IMR-90 (cell line): Measurements from ENCODE around the gene GATA6. TPM values are rescaled to one million over a fixed set of nuclear protein-coding genes. Genes with fewer than 3 reads are reported as not detected.
A peak's percentile ranks its signal among the peaks of the same experiment; 100 is the strongest.

Source experiments
- ATAC-seq: fragments of 200-7000 bp; cut with Tn5 transposase; 2 replicates; pipeline ENCODE4 v1.9.1; 2020; ENCODE audit warnings: low read depth, mild to moderate bottlenecking, moderate library complexity
- BruUV-seq: library from RNA; stranded (reverse); fragments of 400-500 nt; replicated peaks from 2 replicates; lab custom pipeline; 2021; lab: Mats Ljungman, UMichigan
- CTCF ChIA-PET: fragments of 300-600 bp; formaldehyde crosslinking; extraction: SDS; loops from one replicate; lab custom pipeline; 2021; ENCODE audit warnings: antibody characterized with exemption; lab: Yijun Ruan, JAX
- POLR2A ChIA-PET: fragments of 300-600 bp; sonication (Branson Sonifier 250); formaldehyde crosslinking; loops from one replicate; lab custom pipeline; 2022; ENCODE audit warnings: antibody characterized with exemption; ENCODE audit not compliant: unreplicated experiment; lab: Charles Lee
- DNase-seq: peaks from one replicate; pipeline ENCODE4 v3.0.0; 2013
- H2AFZ ChIP-seq: replicated peaks from 2 replicates; pipeline ENCODE3; 2013; ENCODE audit warnings: low read length, mild to moderate bottlenecking; ENCODE audit not compliant: poor library complexity
- H2AK5ac ChIP-seq: 2 replicates; pipeline ENCODE4 v1.6.1; 2013; ENCODE audit warnings: low read depth, low read length, inconsistent platforms
- H2AK9ac ChIP-seq: replicated peaks from 2 replicates; pipeline ENCODE3; 2013; ENCODE audit warnings: mild to moderate bottlenecking, low read depth, low read length, moderate library complexity; ENCODE audit not compliant: poor library complexity
- H2BK120ac ChIP-seq: 2 replicates; pipeline ENCODE4 v1.6.1; 2013; ENCODE audit warnings: low read depth, low read length, inconsistent platforms
- H2BK15ac ChIP-seq: 3 replicates; pipeline ENCODE4 v1.6.1; 2013; ENCODE audit warnings: low read depth, low read length, inconsistent platforms
- H2BK20ac ChIP-seq: 2 replicates; pipeline ENCODE4 v1.6.1; 2013; ENCODE audit warnings: low read depth, mild to moderate bottlenecking, inconsistent platforms, low read length, moderate library complexity
- H2BK5ac ChIP-seq: 2 replicates; pipeline ENCODE4 v1.6.1; 2013; ENCODE audit warnings: mild to moderate bottlenecking, low read depth, low read length, inconsistent platforms; ENCODE audit not compliant: poor library complexity, severe bottlenecking
- H3K14ac ChIP-seq: replicated peaks from 2 replicates; pipeline ENCODE4 v1.6.1; 2013; ENCODE audit warnings: low read depth, low read length, inconsistent platforms
- H3K18ac ChIP-seq: 2 replicates; pipeline ENCODE4 v1.6.1; 2013; ENCODE audit warnings: low read depth, low read length, control low read depth
- H3K23ac ChIP-seq: 2 replicates; pipeline ENCODE4 v1.6.1; 2013; ENCODE audit warnings: low read depth, low read length, inconsistent platforms
- H3K27ac ChIP-seq: 2 replicates; pipeline ENCODE4 v1.5.1; 2013; ENCODE audit warnings: mild to moderate bottlenecking, control low read depth, low read length; ENCODE audit not compliant: insufficient read depth
- H3K27me3 ChIP-seq: 2 replicates; pipeline ENCODE4 v1.6.1; 2013; ENCODE audit warnings: low read length; ENCODE audit not compliant: control insufficient read depth, insufficient read depth
- H3K36me3 ChIP-seq: 2 replicates; pipeline ENCODE4 v1.6.1; 2013; ENCODE audit warnings: low read length, mixed read lengths; ENCODE audit not compliant: control insufficient read depth, insufficient read depth
- H3K4ac ChIP-seq: 2 replicates; pipeline ENCODE4 v1.6.1; 2013; ENCODE audit warnings: low read depth, low read length, inconsistent platforms
- H3K4me1 ChIP-seq: 2 replicates; pipeline ENCODE4 v1.6.1; 2013; ENCODE audit warnings: low read length, mixed read lengths; ENCODE audit not compliant: control insufficient read depth, insufficient read depth
- H3K4me2 ChIP-seq: 2 replicates; pipeline ENCODE4 v1.6.1; 2013; ENCODE audit warnings: low read depth, mild to moderate bottlenecking, control low read depth, low read length, moderate library complexity
- H3K4me3 ChIP-seq: 2 replicates; pipeline ENCODE4 v1.5.1; 2013; ENCODE audit warnings: low read depth, mild to moderate bottlenecking, control low read depth, low read length, moderate library complexity; ENCODE audit not compliant: insufficient read depth
- H3K56ac ChIP-seq: 2 replicates; pipeline ENCODE4 v1.6.1; 2013; ENCODE audit warnings: low read length, inconsistent platforms; ENCODE audit not compliant: insufficient read depth; ENCODE audit errors: extremely low read depth
- H3K79me1 ChIP-seq, 2 experiments: 2 replicates each; pipeline ENCODE4 v1.6.1; 2013; ENCODE audit warnings: low read length in 2 of 2, inconsistent platforms in 1 of 2, low read depth in 1 of 2
- H3K9ac ChIP-seq: 2 replicates; pipeline ENCODE4 v1.6.1; 2013; ENCODE audit warnings: low read depth, low read length, control low read depth
- H3K9me1 ChIP-seq: 2 replicates; pipeline ENCODE4 v1.6.1; 2013; ENCODE audit warnings: low read length, inconsistent platforms; ENCODE audit not compliant: insufficient read depth
- H3K9me3 ChIP-seq: 2 replicates; pipeline ENCODE4 v1.6.1; 2013; ENCODE audit warnings: low read length; ENCODE audit not compliant: control insufficient read depth, insufficient read depth
- H4K20me1 ChIP-seq: 2 replicates; pipeline ENCODE4 v1.6.1; 2013; ENCODE audit warnings: low read length, inconsistent platforms; ENCODE audit not compliant: insufficient read depth
- H4K5ac ChIP-seq: 2 replicates; pipeline ENCODE4 v1.6.1; 2013; ENCODE audit warnings: mild to moderate bottlenecking, low read depth, low read length, control low read depth
- H4K8ac ChIP-seq, 2 experiments: 2 replicates each; pipeline ENCODE4 v1.6.1; 2013; ENCODE audit warnings: low read depth in 2 of 2, low read length in 2 of 2, control low read depth in 1 of 2, inconsistent platforms in 1 of 2
- H4K91ac ChIP-seq: 2 replicates; pipeline ENCODE4 v1.6.1; 2013; ENCODE audit warnings: low read depth, low read length, inconsistent platforms; ENCODE audit not compliant: insufficient read depth
- BHLHE40 ChIP-seq: fragments of 150-350 bp; IDR thresholded peaks from 2 replicates; pipeline ENCODE4 v1.6.1; 2016; ENCODE audit warnings: mild to moderate bottlenecking, low read depth, low read length
- CEBPB ChIP-seq: IDR thresholded peaks from 2 replicates; pipeline ENCODE4 v1.6.1; 2012; ENCODE audit warnings: low read depth, low read length, improper control_type of control experiment
- CHD1 ChIP-seq: IDR thresholded peaks from 2 replicates; pipeline ENCODE4 v1.6.1; 2012; ENCODE audit warnings: low read depth, low read length, improper control_type of control experiment
- FOS ChIP-seq: fragments of 150-350 bp; IDR thresholded peaks from 2 replicates; pipeline ENCODE4 v1.6.1; 2016; ENCODE audit warnings: low read depth, low read length
- MAFK ChIP-seq: IDR thresholded peaks from 2 replicates; pipeline ENCODE4 v1.6.1; 2012; ENCODE audit warnings: low read depth, low read length, improper control_type of control experiment
- MAZ ChIP-seq: IDR thresholded peaks from 2 replicates; pipeline ENCODE4 v1.6.1; 2012; ENCODE audit warnings: low read depth, mild to moderate bottlenecking, low read length, improper control_type of control experiment, moderate library complexity, borderline replicate concordance
- MXI1 ChIP-seq: IDR thresholded peaks from 2 replicates; pipeline ENCODE4 v1.6.1; 2012; ENCODE audit warnings: low read depth, mild to moderate bottlenecking, low read length, moderate library complexity, borderline replicate concordance
- NFE2L2 ChIP-seq: fragments of 150-350 bp; IDR thresholded peaks from 2 replicates; pipeline ENCODE4 v1.6.1; 2016; ENCODE audit warnings: low read depth, mild to moderate bottlenecking, low read length
- POLR2A ChIP-seq: IDR thresholded peaks from 2 replicates; pipeline ENCODE4 v1.6.1; 2012; ENCODE audit warnings: mild to moderate bottlenecking, low read depth, low read length
- RAD21 ChIP-seq: IDR thresholded peaks from 2 replicates; pipeline ENCODE4 v1.6.1; 2012; ENCODE audit warnings: low read length, improper control_type of control experiment
- RCOR1 ChIP-seq: IDR thresholded peaks from 2 replicates; pipeline ENCODE4 v1.6.1; 2012; ENCODE audit warnings: mild to moderate bottlenecking, low read length, improper control_type of control experiment; ENCODE audit not compliant: insufficient replicate concordance
- RFX5 ChIP-seq: IDR thresholded peaks from 2 replicates; pipeline ENCODE4 v1.8.0; 2012; ENCODE audit warnings: low read depth, mild to moderate bottlenecking, low read length, moderate library complexity
- SMC3 ChIP-seq: fragments of 150-350 bp; IDR thresholded peaks from 2 replicates; pipeline ENCODE4 v1.6.1; 2016; ENCODE audit warnings: low read depth, mild to moderate bottlenecking, antibody characterized with exemption, low read length, moderate library complexity
- WGBS, 2 experiments: methylation state at CpG; one replicate each; pipeline versions ENCODE4 v1.1.5 to v1.1.7; 2013; ENCODE audit warnings: missing lambda C conversion rate in 2 of 2; ENCODE audit not compliant: insufficient read length in 1 of 2; ENCODE audit errors: extremely low coverage in 2 of 2; 5-methylcytosine and 5-hydroxymethylcytosine counted together
- dilution Hi-C: fragments of 300-500 bp; cut with HindIII; formaldehyde crosslinking; loops from one replicate; pipeline ENCODE4 v1.14.3; 2018; ENCODE audit warnings: low sequenced_read_pairs; ENCODE audit not compliant: unreplicated experiment
- in situ Hi-C: fragments of 300-500 bp; cut with MboI; formaldehyde crosslinking; loops from 3 replicates; pipeline ENCODE4 v1.14.3; 2019; ENCODE audit warnings: low sequenced_read_pairs, inconsistent platforms, mixed read lengths
- intact Hi-C: fragments of 100-400 bp; cut with micrococcal nuclease; formaldehyde crosslinking; loops from 2 replicates; pipeline ENCODE4 v1.10.0; 2022
- polyA plus RNA-seq, 3 experiments: library from polyadenylated mRNA; depleted of rRNA; stranded (reverse); fragments of >200 nt; gene quantifications; 2 replicates each; pipeline ENCODE4 v1.2.3, GENCODE V29; 2012; ENCODE audit warnings: low replicate concordance in 1 of 3
- total RNA-seq: library from RNA; depleted of rRNA; stranded (reverse); fragments of >200 nt; gene quantifications from 2 replicates; pipeline ENCODE4 v1.2.3, GENCODE V29; 2012
- TF ChIP-seq, protein P1 (sequence below): fragments of 150-350 bp; IDR thresholded peaks from 2 replicates; pipeline ENCODE4 v1.6.1; 2016; ENCODE audit warnings: low read depth, mild to moderate bottlenecking, low read length, moderate library complexity, borderline replicate concordance
- TF ChIP-seq, protein P2 (sequence below): fragments of 150-350 bp; IDR thresholded peaks from 2 replicates; pipeline ENCODE4 v1.6.1; 2017; ENCODE audit warnings: mild to moderate bottlenecking, antibody characterized with exemption, low read length, low read depth

Gene GATA6
- total and polyA plus RNA-seq, 2 of the 4 experiments (the other 2 are of a cell fraction), result 2.5 to 4.0 TPM

DNA sequence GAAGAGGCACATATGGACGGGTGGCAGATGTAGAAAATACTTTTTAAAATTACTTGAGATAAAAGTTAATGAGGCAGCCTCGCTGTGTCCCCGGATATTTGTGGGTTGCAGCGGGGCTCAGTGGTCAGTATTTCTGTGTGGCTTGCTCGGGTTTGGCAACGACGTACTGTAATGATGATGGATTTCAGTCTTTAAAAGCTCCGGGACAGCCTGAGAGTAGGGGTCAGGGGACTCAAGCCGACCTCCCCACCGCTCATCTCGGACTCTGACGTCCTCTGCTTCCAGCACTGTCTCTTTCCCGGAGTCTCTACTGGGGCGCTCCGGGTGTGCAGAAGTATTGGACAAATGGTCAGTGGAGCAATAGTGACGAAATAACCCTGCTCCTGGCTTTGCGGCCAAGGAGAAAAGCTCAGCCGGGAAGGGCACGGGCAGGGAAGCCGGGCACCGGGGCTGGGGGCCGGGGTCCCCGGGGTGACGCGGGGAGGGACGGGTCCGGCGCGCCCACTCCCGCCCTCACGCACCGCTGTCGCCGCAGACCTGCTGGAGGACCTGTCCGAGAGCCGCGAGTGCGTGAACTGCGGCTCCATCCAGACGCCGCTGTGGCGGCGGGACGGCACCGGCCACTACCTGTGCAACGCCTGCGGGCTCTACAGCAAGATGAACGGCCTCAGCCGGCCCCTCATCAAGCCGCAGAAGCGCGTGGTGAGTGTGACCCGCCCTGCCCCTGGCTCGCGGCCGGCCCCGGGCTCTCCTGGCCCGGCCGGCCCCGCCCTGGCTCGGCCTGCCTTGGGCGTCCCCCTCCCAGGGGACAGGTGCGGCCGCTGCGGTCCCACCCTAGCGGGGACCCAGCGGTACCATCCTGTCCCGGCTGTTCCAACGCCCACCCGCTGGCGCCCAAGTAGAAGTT is 7.3 kb downstream of the GATA6 start:
- H4K91ac ChIP-seq, result no peak overlapping the region
- intact Hi-C loops, result no loop called here
- H3K56ac ChIP-seq, result no peak overlapping the region
- H3K36me3 ChIP-seq, result peaks cover 19% of the 10 kb centered on the region
- CTCF ChIA-PET, result no interaction called here
- BruUV-seq, result no TSS peak
- H3K18ac ChIP-seq, result no peak overlapping the region
- no peaks in the 10 kb centered on the region for H3K9me3 ChIP-seq
- H3K79me1 ChIP-seq, result peaks cover 19 to 20% of the 10 kb centered on the region in 2 experiments
- no peak overlapping the region for H2AFZ ChIP-seq
- WGBS, 2 experiments, result 46% methylated on average over 27 of the region's 71 CpGs; no CpG with 5 or more reads in 1 of the 2 experiments
- no peak overlapping the region for H3K14ac ChIP-seq
- no peak overlapping the region for H3K9ac ChIP-seq
- no peak overlapping the region for H3K23ac ChIP-seq
- no peaks in the 10 kb centered on the region for H3K9me1 ChIP-seq
- H2BK5ac ChIP-seq, result no peak overlapping the region
- H2AK5ac ChIP-seq, result no peak overlapping the region
- ATAC-seq (no peak), DNase-seq (no peak)
- H2AK9ac ChIP-seq, result no peak overlapping the region
- peak overlapping the region; percentile 70; the same call in 1 of the 2 replicates for H3K4me2 ChIP-seq
- no peak overlapping the region for H2BK20ac ChIP-seq
- POLR2A ChIA-PET, result no interaction called here
- H4K20me1 ChIP-seq, result peaks cover 35% of the 10 kb centered on the region
- no peaks in the 10 kb centered on the region for H3K27me3 ChIP-seq
- no peak overlapping the region for H2BK15ac ChIP-seq
- dilution Hi-C loops, result no loop called here
- no peak overlapping the region for H3K4ac ChIP-seq
- in situ Hi-C loops, result no loop called here
- no peak overlapping the region for H4K8ac ChIP-seq
- peaks cover 16% of the 10 kb centered on the region for H3K4me1 ChIP-seq
- H4K5ac ChIP-seq, result no peak overlapping the region
- no peak overlapping the region for H2BK120ac ChIP-seq
- no peak overlapping the region for H3K4me3 ChIP-seq
- no peak overlapping the region for H3K27ac ChIP-seq
- TF ChIP-seq SMC3, result no peak
- no peak for TF ChIP-seq FOS
- TF ChIP-seq, protein P1, sequence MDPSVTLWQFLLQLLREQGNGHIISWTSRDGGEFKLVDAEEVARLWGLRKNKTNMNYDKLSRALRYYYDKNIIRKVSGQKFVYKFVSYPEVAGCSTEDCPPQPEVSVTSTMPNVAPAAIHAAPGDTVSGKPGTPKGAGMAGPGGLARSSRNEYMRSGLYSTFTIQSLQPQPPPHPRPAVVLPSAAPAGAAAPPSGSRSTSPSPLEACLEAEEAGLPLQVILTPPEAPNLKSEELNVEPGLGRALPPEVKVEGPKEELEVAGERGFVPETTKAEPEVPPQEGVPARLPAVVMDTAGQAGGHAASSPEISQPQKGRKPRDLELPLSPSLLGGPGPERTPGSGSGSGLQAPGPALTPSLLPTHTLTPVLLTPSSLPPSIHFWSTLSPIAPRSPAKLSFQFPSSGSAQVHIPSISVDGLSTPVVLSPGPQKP, result no peak
- no peak for TF ChIP-seq POLR2A
- no peak for TF ChIP-seq RFX5
- no peak for TF ChIP-seq NFE2L2
- no peak for TF ChIP-seq MAFK
- no peak for TF ChIP-seq CEBPB
- TF ChIP-seq RAD21, result no peak
- TF ChIP-seq BHLHE40, result no peak
- TF ChIP-seq RCOR1, result no peak
- no peak for TF ChIP-seq MAZ
- no peak for TF ChIP-seq CHD1
- TF ChIP-seq MXI1, result no peak
- TF ChIP-seq, protein P2, sequence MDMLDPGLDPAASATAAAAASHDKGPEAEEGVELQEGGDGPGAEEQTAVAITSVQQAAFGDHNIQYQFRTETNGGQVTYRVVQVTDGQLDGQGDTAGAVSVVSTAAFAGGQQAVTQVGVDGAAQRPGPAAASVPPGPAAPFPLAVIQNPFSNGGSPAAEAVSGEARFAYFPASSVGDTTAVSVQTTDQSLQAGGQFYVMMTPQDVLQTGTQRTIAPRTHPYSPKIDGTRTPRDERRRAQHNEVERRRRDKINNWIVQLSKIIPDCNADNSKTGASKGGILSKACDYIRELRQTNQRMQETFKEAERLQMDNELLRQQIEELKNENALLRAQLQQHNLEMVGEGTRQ, result no peak
